ENCODE results near the gene CEP85L.

CEP85L gene

DNA sequence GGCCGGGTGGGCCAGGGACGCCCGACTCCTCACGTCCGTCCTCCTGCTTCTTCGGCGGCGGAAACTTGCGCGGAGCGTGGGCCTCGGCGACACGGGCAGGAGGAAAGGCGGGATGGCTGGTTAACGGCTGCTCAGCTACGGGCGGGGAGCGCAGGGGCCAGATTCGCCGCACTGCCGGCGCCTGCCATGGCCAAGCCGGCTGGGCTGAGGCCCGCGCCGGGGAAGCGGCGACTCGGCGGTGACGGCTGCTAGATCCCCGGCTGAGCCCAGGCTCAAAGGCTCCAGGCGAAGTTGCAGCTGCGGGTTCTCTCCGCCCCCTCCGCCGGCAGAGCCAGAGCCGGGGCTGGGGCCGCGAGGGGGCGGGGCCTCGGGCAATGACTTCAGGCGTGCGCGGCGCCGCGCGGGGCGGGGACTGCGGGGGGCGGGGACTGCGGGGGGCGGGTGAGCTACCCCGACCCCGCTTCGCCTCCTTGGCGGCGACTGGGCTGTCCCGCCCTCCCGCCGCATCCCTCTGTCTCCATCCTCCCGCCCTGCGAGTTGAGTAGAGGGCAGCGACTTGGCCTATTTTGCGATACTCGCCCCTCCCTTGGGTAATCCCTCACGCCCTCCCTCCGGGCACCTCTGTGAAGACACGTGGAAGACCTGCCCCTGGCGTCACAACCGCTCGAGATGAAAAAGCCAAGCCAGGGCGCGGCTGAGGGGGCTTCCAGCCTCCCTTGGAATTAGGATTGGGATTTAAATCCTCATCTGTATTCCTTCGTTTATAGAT is at the start of gene CEP85L:
Gene CEP85L, minus strand, starts transcription at position 310 of the 769 bp plus-strand sequence. CDS start 322 bp downstream, outside the sequence.
- DNase-seq (ENCODE audit: low spot score): peak; percentile 56

DNA sequence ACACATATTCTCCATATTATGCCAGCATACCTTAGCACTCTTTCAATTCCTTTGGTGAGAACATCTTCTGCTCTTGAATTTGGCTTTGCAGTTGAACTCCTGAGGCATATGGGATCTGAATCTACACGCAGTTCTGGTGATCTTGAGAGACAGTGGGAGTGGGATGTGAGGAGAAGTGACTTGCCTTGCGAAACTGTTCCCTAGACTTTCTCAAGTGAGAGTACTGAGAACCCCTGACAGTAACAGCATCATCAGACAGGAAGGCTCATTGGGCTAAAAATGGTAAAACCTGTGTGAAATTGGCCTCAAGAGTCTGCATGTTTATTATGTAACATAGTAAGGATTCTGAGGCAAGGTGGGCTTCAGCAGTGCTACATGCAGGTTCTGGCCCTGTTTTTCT is 49.1 kb upstream of the CEP85L start:
- DNase-seq (ENCODE audit: low spot score): no peak

DNA sequence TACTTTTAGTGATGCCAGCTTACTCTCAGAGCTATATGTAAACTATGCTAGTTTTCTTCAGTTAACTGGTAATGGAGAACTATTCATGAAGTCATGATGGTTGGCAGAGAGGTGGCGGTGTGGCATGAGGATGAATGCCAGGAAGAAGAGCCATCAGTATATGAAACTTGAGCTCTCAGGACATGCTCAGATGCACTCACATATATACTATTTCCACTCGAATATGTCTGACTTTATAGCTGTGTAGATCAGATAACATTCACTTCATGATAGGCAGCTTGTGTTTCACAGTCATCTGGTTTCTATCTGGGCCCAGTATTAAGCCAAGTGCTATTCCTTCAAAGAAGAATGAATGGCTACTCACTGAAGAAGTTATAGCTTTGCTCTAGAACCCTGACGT is 46.2 kb upstream of the CEP85L start:
- DNase-seq (ENCODE audit: low spot score): no peak

DNA sequence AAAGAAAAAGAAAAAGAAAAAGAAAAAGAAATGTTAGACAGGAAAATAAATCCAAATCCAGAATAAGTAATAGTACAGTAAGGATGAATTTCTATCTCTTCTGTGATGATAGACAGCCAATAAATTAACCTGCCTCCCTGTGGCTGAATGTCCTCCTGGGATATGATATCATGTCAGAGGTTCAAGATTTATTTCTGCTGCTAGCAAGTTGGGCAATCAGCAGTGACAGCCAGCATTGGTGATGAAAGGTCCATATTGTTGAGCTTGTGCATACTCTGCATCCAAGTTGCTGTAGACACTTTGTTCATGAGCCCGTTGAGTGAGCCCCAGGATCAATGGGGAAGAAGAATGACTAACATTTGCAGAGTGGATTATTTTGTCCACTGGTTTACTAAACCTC is 44.9 kb upstream of the CEP85L start:
- DNase-seq (ENCODE audit: low spot score): no peak

DNA sequence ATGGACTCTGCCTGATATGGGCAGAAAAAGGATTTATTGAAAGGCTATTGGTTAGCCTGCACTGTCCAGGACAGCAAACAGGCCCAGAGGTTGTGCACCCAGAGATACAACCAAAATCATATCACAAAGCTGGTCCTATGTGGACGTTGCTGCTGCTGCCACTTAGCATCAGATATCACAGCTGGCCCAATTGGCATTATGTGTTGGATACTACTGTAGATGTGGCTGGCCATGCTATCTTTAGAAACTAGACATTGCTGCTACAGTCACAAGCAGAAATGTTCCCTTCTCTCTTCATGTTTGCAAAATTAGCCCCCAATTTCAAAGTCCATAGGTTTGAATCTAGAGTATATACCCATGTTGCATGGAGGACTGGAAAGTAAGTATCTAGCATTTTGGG is 42.2 kb upstream of the CEP85L start:
- no peak for DNase-seq (ENCODE audit: low spot score)

DNA sequence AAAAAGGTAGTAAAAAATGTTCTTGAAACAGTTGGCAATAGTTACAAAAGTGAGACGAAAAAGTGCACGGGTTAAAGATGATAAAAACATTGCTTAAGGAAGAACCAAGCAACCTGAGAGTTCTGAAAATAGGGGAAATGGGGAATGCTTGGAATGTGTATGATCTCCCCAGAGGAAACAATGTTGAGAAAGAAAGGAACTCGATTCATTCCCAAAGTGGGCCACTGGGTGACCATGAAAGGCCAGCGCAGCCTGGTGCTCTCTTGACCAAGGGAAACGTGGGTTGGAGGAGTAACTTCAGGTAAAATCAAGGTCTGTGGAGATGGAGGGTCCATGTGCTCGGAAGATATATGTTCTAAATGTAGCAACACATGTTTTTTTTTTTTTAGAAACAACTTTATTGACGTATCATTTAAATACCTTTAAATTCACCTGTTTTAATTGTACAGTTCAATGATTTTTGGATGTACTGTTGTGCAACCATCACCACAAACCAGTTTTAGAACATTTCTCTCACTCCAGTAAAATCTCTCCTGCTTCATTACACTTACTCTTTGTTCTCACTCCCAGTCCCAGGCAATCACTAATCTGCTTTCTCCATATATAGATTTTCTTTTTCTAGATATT is 34.5 kb upstream of the CEP85L start:
- no peak for DNase-seq (ENCODE audit: low spot score)

DNA sequence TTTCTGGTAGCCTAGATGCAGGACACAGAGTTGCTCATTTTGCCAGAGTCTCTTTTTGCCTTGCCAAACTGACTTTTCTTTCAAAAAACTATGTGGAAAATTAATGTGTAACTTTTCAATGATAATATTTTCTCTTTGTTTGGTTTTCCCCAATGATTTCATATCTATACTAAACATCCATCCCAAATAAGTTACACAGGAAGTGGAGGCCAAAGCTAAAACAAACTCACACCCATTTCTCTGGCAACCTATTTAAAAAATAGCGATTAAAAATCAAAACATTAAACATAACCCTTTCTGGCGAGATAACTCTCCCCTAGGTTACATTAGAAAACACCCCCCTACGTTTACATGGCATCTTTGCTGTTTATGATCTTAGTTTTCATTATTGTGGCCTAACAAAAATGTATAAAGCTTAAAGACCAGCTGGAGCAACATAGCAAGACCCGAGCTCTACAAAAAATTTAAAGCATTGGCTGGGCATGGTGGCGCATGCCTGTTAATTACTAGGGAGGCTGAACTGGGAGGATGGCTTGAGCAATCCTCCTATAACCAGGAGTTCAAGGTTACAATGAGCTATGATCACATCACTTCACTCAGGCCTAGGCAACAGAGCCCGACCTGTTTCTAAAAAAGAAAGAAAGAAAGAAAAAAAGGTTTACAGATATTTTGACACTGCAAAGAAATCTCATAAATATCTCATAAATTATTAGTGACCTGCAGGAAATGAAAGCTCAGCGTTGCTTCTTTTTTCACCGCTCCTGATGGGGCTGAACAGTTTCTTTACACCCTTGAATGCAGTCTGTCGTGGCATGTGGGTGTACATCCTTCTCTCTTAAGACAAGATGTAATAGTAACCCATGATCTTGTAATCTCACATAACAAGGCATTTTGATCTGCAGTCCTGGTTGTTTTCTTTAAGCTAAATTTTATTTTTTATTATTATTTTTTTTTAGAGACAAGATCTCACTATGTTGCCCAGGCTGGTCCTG is 32.8 kb upstream of the CEP85L start:
- no peak for DNase-seq (ENCODE audit: low spot score)

DNA sequence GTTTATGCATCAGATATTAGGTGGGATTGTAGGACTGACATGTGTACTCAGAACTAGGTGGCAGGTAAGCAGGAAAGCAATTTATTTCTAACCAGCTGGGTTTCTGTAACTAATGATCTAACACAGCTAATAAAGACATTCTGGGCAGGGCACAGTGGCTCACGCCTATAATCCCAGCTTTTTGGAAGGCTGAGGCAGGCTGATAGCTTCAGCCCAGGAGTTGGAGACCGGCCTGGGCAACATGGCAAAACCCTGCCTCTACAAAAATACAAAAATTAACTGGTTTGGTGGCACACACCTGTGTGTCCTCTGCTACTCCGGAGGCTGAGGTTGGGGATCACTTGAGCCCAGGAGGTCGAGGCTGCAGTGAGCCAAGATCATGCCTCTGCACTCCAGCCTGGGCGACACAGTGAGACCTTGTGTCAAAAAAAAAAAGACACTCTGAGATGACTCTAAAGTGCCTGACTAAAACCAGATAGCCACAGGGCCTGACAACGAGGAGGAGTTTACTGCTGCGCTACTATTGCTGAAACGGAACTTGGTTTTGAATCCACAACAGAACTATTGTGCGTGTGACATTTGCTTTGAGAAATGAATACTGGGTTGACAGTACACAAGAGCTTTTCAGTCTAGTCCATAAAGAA is 29.2 kb upstream of the CEP85L start:
- peak; percentile 88 for DNase-seq (ENCODE audit: low spot score)

DNA sequence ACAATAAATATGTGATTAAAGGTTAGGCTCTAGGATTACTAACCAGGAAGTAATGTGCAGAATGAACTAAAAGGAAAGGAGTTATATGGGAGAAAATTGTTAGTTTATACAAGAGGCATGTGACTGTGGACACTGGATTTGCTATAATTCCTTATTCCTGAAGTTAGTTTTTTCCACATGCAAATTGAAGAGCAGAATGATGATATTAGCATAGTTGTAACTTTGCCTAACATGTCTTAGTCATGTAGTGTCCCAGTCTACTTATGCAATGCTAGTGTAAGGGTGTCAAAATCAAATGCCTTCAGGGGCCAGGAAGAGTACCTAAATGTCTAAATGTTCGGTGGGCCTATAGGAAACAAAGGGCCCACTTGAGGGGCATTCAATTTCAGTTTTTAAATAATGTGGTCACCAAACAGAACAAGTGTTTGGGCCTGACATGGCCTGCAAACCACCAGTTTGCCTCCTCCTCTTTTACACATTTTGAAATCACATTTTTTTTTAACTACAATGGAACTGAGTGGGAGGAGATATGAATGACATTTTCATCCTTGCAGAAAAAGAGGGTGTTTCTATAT is 28.0 kb upstream of the CEP85L start:
- DNase-seq (ENCODE audit: low spot score): peak; percentile 18

DNA sequence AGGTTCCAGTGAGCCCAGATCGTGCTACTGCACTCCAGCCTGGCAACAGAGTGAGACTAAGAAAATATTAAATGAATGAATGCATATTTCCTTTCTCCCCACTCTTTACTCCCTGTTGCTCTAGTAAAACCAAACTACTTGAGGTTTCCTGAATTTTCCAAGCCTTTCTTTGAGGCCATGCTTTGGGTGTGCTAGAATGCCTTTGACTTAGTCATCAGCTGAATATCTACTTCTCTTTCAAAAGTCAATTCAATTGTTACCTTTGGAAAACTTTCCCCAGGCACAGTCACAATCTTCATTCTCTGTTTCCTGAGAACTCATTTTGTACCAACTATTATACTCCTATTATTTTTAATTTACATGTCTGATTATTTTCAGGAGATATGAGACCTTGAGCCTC is 27.5 kb upstream of the CEP85L start:
- DNase-seq (ENCODE audit: low spot score): no peak

DNA sequence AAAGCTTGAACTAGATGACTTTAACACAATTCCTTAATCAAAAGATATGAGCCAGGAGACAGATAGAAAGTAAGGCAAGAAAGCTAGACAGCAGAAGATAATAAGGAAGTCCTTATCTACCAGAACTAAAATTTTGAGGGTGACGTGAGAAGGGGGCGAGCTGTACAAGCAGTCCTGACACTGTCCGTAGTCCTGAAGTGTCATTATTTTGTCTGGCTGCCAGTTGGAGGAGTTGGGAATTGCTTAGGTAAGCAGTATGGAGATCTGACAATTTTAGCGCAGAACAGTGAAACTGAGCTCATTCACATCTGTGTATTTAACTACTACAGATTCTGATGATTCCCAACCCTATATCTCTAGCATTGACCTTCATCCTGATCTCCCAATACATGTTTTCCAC is 25.8 kb upstream of the CEP85L start:
- DNase-seq (ENCODE audit: low spot score): no peak

DNA sequence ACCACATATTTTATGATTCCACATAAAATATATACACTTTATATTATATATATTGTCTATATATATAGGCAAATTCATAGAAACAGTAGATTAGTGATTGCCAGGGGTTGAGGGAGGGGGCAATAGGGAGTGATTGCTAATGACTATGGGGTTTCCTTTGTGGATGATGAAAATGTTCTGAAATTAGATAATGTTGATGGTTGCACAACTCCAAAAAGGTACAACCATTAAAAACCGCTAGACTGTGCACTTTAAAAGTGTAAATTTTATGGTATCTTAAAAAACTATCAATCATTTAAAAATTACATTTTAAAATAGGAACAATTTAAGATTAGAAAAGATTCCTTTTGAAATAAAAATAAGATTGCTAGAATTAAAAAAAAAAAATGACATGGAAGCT is 23.8 kb upstream of the CEP85L start:
- no peak for DNase-seq (ENCODE audit: low spot score)

DNA sequence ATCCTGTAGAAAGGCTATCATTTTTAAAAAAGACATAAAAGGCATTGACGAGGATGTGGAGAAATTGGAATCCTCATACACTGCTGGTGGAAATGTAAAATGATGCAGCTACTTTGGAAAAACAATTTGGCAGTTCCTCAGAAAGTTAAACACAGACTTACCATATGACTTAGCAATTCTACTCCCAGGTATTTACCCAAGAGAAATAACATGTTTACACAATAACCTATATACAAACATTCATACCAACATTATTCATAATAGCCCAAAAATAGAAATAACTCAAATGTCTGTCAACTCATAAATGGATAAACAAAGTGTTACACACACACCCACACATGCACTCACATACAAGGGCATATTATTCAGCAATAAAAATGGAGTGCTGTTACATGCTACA is 23.4 kb upstream of the CEP85L start:
- DNase-seq (ENCODE audit: low spot score): no peak

DNA sequence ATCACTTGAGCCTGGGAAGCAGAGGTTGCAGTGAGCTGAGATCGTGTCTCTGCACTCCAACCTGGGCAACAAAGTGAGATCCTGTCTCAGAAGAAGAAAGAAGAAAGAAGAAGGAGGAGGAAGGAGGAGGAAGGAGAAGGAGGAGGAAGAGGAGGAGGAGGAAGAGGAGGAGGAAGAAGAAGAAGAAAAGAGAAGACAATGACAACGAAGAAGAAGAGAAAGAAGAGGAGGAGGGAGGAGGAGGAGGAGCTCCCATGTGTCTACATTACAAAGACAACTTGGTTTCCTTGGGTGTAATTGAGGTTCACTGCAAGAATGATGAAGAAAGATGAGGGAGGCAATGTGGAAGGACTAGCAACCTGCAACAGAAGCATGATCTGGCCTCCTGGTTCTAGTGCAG is 21.3 kb upstream of the CEP85L start:
- DNase-seq (ENCODE audit: low spot score): no peak

DNA sequence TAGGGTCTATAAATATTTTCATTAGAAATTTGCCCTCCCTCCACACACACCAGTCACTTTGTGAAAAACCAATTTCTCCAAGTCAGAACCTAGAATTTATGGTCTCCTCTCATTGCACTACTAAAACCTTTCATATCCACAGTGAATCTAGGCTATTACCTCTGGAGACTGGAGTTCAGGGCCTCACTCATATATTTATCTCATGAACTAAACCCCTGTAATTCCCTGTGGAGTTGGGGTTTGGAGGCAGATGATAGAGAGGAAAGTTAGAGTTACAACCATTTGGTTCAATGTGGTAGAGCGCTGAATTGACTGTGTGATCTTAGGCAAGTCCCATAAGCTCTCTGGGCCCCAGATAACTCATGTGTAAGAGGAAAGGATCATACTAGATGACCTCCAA is 18.2 kb upstream of the CEP85L start:
- DNase-seq (ENCODE audit: low spot score): no peak

DNA sequence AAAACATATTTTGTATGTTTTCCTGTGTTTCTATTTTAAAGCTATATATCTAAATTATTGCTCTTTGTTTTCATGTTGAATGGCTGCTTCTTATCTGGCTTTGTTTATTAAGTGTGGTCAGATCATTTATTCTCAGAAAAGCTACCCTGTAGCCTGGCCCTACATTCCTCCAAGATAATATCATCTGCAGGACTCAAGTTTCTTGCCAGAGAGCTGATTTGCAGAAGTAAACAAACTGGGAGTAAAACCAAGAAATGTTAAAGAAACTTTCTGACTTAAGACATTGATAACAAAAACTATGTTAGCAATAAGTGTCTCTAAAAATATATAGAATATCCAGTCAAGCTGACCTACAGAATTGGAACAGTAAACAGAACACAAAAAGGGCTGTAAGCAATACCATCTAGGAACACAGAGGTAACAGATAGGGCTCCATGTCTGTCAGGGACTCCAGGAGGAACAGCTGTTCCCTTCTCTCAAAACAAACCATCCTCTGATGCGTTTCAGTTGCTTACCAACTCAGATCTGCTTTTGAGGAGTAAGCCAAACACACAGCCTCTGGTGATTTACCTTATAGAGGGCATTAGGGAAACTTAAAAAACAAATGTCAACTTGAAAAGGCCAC is 17.5 kb upstream of the CEP85L start:
- no peak for DNase-seq (ENCODE audit: low spot score)

DNA sequence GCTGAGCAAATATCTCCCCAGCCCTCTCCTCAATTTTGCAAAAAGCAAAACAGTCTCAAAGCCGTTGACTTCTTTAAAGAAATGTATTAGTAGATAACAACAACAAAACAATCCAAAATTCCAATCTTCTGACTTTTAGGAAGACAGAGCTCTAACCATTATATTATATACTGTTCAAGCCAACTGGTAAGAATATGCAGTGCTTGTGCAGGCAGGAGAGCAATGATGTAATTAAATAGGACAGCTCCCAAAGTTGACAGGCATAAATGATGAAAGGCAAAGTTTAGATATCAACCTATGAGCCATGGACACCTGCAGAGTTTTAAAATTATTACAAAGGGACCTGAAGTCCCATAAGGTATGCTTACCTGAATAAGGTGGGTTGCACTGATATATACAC is 16.6 kb upstream of the CEP85L start:
- DNase-seq (ENCODE audit: low spot score): no peak

DNA sequence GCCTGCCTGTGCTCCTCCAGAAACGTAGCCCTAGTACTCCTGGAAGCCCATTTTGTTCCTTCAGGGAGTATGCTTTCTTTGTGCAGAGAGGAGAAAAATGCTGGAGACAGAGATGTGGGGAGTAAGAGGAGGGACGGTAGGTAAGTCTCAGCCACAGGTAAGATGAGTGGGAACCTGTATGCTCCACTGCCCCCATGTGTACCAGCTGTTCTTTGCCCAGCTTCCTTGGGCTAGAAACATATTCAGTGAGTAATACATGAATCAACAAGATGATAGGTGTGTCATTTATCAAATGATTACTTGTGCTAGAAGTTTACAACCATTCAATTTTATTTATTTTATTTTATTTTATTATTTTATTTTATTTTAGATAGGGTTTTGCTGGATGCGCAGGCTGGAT is 13.6 kb upstream of the CEP85L start:
- DNase-seq (ENCODE audit: low spot score): no peak

DNA sequence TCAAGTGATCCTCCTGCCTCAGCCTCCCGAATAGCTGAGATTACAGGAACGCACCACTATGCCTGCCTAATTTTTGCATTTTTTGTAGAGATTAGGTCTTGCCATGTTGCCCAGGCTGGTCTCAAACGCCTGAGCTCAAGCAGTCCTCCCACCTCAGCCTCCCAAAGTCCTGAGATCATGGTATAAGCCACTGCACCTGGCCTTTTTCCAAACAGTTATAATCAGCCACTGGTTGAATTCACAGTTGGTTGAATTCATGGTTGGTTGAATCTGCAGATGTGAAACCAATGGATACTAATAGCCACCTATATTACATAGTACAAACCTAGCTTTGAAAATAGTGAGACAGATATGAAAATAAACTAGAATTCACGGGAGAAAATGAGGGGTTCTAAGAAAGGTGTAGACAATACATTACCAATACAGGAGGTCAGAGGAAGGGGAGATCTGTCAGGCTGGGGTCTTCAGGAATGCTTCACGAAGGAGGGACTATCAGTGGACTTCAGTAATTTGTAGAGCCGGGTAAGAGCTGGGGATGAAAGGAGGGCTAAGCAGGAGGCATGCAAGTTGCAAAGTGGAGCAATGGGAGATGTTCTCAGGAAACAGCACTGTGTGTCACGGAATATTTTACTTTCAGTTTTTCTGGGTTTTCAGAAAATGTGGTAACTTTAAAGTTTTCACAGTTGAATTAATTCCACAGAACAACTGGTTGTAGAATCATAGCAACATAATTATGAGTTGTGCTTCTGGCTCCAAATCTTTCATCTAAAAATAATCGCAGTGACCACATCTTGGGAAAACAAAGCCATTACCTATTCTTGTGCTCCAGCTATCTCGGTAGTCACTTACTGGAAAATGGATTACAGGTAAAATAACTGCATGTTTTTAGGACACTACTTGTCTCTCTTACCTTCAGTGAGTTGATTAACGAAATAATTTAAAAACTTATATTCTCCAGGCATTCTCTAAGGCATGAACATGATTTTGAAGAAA is 12.9 kb upstream of the CEP85L start:
- no peak for DNase-seq (ENCODE audit: low spot score)

DNA sequence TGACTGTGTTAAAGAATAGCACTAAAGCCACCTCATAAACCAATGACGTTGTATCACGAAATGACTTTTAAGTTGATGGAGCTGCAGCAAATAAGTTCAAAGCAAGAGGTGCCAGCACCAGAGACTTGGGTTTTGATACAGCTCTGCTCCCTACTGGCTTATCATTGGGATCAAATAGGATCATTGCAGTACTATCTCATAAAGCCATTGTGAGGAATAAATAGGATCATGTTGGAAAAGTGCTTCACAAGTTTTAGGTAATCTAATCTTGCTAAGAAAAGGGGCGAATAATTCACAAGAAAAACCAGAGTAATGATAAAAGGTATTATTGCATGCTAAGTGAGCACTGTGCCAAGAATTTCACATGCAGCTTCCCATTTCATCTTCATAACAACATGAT is 10.4 kb upstream of the CEP85L start:
- DNase-seq (ENCODE audit: low spot score): no peak

Measured in COLO829 (cell line).